ENCODE results near the gene TMEM138. TPM values are rescaled to one million over a fixed set of nuclear protein-coding genes. Genes with fewer than 3 reads are reported as not detected.

TMEM138 gene
- total and polyA plus RNA-seq, 2 of the 13 experiments (the other 11 are each of a cell fraction or from before 2014, with no cell fraction given), result 43.5 to 61.0 TPM

- in situ Hi-C loops (cut with HindIII; ENCODE audit: extremely low pct_ligation_motif_present, low pct_unique_long_range_greater_than_20kb) (no loop called here), intact Hi-C loops (cut with micrococcal nuclease; ENCODE audit: unreplicated experiment) (no loop called here)
- 86% methylated on average over 8 of the region's 8 CpGs for WGBS (ENCODE audit: low lambda C conversion rate)
- TF ChIP-seq ZNF768 (CRISPR knock-in tag; IDR thresholded peaks at IDR 0.05), result 0 out of 2 replicates have a peak, but pooled peaks have one; percentile 21
- TF ChIP-seq ZNF318 (CRISPR knock-in tag; IDR thresholded peaks at IDR 0.05), result no peak
- TF ChIP-seq SSRP1 (CRISPR knock-in tag; IDR thresholded peaks at IDR 0.05), result 0 out of 2 replicates have a peak, but pooled peaks have one; percentile 34
- no peak for ATAC-seq
- Histone ChIP-seq H3K9ac (ENCODE audit: insufficient read depth, low read depth, low read length) (no peak overlapping the region), H2AFZ (ENCODE audit: low read length) (no peak overlapping the region), H3K27me3 (ENCODE audit: control insufficient read depth in 1 of 2, insufficient read depth in 2 of 2, low read length in 2 of 2) (no peaks in the 10 kb centered on the region), H3K36me3 (replicated peaks in 1 of 2; ENCODE audit: control insufficient read depth in 1 of 2, insufficient read depth in 2 of 2, low read length in 2 of 2) (peaks cover 6 to 9% of the 10 kb centered on the region in 2 experiments; a peak in 3 of 5 replicates), H3K4me2 (ENCODE audit: low read depth, low read length) (no peak overlapping the region), H3K4me3 (replicated peaks in 1 of 3; ENCODE audit: insufficient read depth in 1 of 3, low read depth in 2 of 3, low read length in 3 of 3) (no peak overlapping the region), H3K79me2 (ENCODE audit: insufficient read depth, low read length) (no peaks in the 10 kb centered on the region), H3K27ac (ENCODE audit: extremely low read length, insufficient read depth, low read length) (no peak overlapping the region), H4K20me1 (ENCODE audit: insufficient read depth, low read length) (no peaks in the 10 kb centered on the region), H3K9me3 (ENCODE audit: low read length) (no peaks in the 10 kb centered on the region), H3K4me1 (ENCODE audit: insufficient read depth, low read length) (peaks cover 3% of the 10 kb centered on the region; the same call in 1 of the 2 replicates)
- BruUV-seq (replicated peaks), result no TSS peak
- FAIRE-seq, result no peak
- POLR2A ChIA-PET, result interaction anchor here (1.5 kb wide), 1 partner anchor 10 kb away, joined by 7 read pairs; the partner anchor contains the start of genes CYB561A3 and TMEM138
- no peak for DNase-seq (ENCODE audit: low spot score)
- CTCF ChIA-PET (ENCODE audit: low intra/inter-chr PET ratio, low total read pairs), result interaction anchor here (0.5 kb wide), 1 partner anchor 395 kb away, joined by 3 read pairs; no protein-coding TSS in a partner anchor
These were observed 10.1 kb upstream of the TMEM138 start for GRCh38 chr11:61352038-61352437.
